Activated CD8-positive, alpha-beta memory T cell treated with anti-CD3 and anti-CD28 coated beads, Interleukin-2, amount 50 U/mL, for 48 hours (primary cell): ENCODE results near the gene LATS2.
"Not testable (repeated sequence)": the region's sequence is repeated elsewhere in the genome, so short reads cannot be mapped to it uniquely, and the experiment has no call there.

Experiments used
- DNase-seq: peaks from one replicate; pipeline ENCODE4 v3.0.0-alpha.2; 2020

Gene LATS2

GRCh38 chr13:20953245-20953931 is 108.0 kb downstream of the LATS2 start:
- DNase-seq: no peak

- DNase-seq: no peak
Measured at GRCh38 chr13:20952838-20953237, 108.5 kb downstream of the LATS2 start.

- not testable (repeated sequence) for DNase-seq
Measured at GRCh38 chr13:20948001-20948400, 113.4 kb downstream of the LATS2 start.

GRCh38 chr13:20945952-20946383 is 115.4 kb downstream of the LATS2 start:
- DNase-seq: peak; percentile 53

- no peak for DNase-seq
Measured at GRCh38 chr13:20942938-20943559, 118.3 kb downstream of the LATS2 start.

GRCh38 chr13:20940511-20940910 is 120.9 kb downstream of the LATS2 start:
- not testable (repeated sequence) for DNase-seq

GRCh38 chr13:20940083-20940482 is 121.3 kb downstream of the LATS2 start:
- DNase-seq: no peak

GRCh38 chr13:20939662-20940061 is 121.7 kb downstream of the LATS2 start:
- no peak for DNase-seq

GRCh38 chr13:20938302-20938701 is 123.1 kb downstream of the LATS2 start:
- no peak for DNase-seq

- no peak for DNase-seq
Measured at GRCh38 chr13:20927596-20928257, 133.7 kb downstream of the LATS2 start.

GRCh38 chr13:20925395-20925790 is 136.0 kb downstream of the LATS2 start:
- peak; percentile 36 for DNase-seq

- DNase-seq: peak; percentile 83
Measured at GRCh38 chr13:20924758-20925394, 136.5 kb downstream of the LATS2 start.

- DNase-seq: peak; percentile 28
Measured at GRCh38 chr13:20923272-20923671, 138.1 kb downstream of the LATS2 start.
